HG02943 (cell line): ENCODE measurements around the gene TMEM135.
"Not testable (repeated sequence)": the region's sequence is repeated elsewhere in the genome, so short reads cannot be mapped to it uniquely, and the experiment has no call there.

Experiments
- ATAC-seq: cut with Tn5 transposase; IDR thresholded peaks from one replicate; pipeline ENCODE4 v1.9.1; 2021; ENCODE audit warnings: mild to moderate bottlenecking, low read depth, moderate library complexity; ENCODE audit not compliant: unreplicated experiment

The TMEM135 gene

DNA sequence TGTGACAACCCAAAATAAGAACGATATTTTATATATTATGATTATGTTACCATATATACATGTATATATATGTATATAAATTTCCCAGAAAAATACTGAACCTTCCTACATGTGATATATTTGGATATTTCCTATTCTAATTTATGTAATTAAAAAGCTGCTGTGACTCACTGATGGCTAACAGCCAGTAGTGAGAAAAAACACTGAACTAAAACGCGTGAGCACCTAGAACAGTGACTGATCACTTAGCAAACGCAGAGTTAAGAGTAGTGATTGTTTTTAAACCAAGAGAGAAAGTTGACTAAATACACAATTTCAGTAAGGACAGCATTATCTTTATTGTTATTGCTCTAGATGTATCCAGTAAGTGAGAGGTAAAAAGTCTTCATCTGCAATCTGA is 213.8 kb downstream of the TMEM135 start:
- no peak for ATAC-seq

DNA sequence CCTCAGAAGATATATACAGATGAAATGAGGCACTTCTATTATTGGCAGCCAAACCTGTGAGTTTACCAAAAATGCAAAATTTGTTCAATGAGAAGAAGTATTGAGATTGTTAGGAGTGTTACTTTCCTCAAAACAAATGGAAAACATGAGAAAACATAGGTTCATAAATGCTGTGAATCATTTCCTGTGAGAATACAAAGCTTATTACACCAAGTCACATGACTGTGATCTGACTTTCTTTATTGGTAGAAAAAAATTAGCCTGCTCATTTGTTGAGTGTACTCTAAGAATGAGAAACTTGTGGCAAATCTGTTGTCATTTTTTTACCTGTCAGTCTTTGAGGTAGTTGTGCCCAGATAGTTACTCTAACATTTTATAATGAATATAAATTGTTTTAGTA is 215.1 kb downstream of the TMEM135 start:
- no peak for ATAC-seq

DNA sequence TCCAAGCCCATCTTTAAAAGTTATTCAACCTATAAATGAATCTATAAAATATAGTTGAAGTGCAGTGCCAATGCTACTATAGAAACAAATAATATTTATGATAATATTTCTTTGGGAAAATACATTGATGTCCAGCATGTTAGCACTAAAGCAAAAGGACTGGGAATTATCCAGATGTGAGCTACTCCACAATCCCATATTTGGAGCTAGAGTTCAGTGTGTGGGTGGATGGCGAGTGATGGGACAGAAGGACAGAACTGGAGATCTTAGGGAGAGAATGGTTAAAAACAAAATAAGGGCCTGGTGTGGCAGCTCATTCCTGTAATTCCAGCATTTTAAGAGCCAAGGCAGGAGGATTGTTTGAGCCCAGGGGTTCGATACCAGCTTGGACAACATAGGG is 216.8 kb downstream of the TMEM135 start:
- no peak for ATAC-seq

- no peak for ATAC-seq
Observed at GRCh38 chr11:87255589-87255988, 217.9 kb downstream of the TMEM135 start.

GRCh38 chr11:87256694-87257340 is 219.1 kb downstream of the TMEM135 start:
- ATAC-seq, result no peak

- no peak for ATAC-seq
Observed at GRCh38 chr11:87258171-87258833, 220.6 kb downstream of the TMEM135 start.

- no peak for ATAC-seq
Observed at GRCh38 chr11:87259736-87260135, 222.0 kb downstream of the TMEM135 start.

DNA sequence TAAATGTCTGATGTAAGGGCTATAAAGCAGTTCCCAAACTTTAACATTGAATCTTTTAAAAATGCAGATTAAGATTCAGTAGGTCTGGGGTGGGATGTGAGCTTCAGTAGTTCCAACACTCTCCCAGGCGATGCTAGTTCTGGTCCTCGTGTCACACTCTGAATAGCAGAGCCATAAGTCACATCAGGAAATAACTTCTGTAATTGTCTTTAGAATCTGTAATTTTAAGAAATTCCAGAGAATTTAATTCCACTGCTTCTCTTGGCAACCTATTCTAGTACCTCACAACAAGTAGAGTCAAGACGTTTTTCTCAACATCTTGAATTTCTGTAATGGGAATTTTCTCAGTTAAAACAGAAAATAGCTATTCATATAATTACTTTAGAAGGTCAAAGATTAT is 223.1 kb downstream of the TMEM135 start:
- ATAC-seq, result no peak

DNA sequence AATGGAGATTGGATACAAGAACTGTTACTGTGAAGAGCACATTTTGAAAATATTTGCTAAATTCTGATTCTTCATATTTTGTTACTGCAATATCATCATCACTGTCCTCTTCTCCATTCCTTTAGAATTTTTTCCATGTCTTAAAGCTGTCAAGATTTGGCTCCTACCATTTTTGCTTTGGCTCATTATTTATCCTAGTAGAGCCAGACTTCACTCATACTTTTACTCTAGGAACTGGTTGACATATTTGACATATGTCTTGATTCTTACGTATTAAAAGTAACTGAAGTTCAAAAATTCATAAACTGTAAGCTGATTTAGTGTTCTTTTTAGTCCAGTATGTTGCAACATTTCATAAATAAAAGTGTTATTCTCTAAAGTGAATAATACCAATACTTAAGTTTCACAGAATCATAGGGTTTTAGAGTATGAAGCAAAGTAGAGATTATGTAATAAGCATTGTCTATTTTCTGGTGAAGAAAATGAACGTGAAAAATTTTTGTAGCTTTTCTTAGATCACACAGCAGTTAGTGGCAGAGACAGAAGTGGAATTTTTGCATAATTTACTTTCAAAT is 225.6 kb downstream of the TMEM135 start:
- ATAC-seq, result no peak

- no peak for ATAC-seq
Observed at GRCh38 chr11:87263979-87264378, 226.2 kb downstream of the TMEM135 start.

DNA sequence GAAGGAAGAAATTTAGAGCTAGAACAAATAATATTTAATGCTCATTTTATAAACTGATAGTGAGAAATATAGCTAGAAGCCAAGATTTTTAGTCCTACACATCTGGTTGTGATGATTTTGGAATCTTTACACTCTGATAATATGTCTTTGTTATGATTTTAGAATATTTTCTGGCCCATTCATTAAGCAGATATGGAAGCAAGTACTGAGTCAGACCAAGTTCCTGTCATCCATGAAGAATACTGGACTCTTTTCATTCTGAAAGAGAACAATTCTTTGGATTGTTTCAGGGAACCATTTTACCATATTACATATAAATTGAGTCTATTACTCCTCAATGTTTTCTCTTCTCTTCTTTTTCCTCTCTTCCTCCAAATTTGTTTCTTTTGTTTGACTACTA is 227.4 kb downstream of the TMEM135 start:
- no peak for ATAC-seq

- ATAC-seq, result no peak
Observed at GRCh38 chr11:87265979-87266378, 228.2 kb downstream of the TMEM135 start.

DNA sequence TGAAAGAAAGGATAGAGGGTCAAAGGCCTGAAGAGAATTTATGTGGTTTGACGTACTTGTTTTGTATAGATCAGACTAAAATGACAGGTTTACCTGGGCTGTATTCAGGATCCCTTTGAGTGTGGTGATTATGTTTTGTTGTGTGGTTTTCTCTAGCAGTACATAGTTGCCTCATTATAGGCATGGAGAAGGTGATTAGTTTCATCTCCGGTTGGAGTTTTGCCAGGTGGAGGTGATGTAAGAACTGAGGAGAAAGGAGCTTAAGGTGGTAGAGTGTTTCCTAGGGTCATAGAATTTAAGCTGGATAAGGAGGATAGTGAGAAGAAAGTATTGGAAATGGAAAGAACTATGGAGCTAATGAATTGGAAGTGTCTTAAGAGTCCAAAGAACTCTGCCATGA is 229.0 kb downstream of the TMEM135 start:
- ATAC-seq, result no peak

GRCh38 chr11:87271951-87272350 is 234.2 kb downstream of the TMEM135 start:
- not testable (repeated sequence) for ATAC-seq

DNA sequence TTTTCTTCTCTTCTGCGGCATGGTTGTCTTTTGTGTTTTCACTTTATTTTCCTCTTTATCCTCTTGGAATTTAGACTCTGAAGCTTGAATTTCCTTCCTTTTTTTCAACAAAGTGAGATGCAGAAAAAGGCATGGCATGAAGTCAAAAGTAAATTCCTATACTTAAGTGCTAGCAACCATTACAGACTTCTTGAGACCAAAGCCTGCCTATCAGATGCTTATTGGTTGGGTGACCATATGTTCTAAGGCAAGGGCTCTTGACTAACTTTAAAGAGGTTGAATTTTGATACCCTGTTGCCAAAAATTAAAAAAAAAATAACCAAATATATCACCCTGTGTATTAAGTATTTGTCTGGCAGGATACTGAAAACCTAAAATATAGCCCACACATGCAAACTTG is 237.4 kb downstream of the TMEM135 start:
- ATAC-seq, result no peak

GRCh38 chr11:87280143-87280542 is 242.4 kb downstream of the TMEM135 start:
- ATAC-seq, result no peak

DNA sequence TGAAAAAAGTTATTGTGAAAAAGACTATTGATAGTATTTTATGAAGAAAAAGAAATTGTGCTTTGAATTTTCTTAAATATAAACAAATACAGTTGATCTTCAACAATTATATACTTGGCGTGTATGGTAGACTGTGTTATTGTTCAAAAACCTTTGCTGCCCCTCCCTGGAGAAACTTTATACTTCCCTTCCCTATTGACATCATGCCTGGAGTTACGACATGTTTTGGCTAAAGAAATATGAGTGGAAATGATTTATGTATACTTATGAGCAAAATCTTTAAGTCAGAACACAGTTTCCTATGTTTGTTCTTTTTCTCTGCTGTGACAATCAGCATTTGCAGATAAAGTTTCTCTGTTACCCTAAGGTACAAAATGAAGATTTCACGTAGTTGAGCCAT is 243.8 kb downstream of the TMEM135 start:
- ATAC-seq, result no peak

GRCh38 chr11:87284306-87284705 is 246.6 kb downstream of the TMEM135 start:
- no peak for ATAC-seq

GRCh38 chr11:87285674-87286073 is 247.9 kb downstream of the TMEM135 start:
- not testable (repeated sequence) for ATAC-seq

DNA sequence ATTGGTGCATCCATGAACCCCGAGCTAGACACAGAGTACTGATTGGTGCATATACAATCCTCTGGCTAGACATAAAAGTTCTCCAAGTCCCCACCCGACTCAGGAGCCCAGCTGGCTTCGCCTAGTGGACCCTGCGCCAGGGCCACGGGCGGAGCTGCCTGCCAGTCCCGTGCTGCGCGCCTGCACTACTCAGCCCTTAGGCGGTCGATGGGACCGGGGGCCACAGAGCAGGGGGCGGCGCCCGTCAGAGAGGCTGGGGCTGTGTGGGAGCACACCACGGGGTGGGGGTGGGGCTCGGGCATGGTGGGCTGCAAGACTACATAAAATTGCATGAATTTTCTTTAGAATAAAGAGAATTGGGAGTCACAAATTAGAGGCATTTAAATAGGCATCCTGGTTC is 248.6 kb downstream of the TMEM135 start:
- ATAC-seq, result no peak

GRCh38 chr11:87290304-87290922 is 252.7 kb downstream of the TMEM135 start:
- ATAC-seq, result no peak

GRCh38 chr11:87292598-87292997 is 254.9 kb downstream of the TMEM135 start:
- ATAC-seq, result no peak
